GM19035 (cell line): ENCODE measurements around the gene ZNF57.
"Not testable (repeated sequence)": the region's sequence is repeated elsewhere in the genome, so short reads cannot be mapped to it uniquely, and the experiment has no call there.

Experiments used
- ATAC-seq: cut with Tn5 transposase; IDR thresholded peaks from one replicate; pipeline ENCODE4 v1.9.1; 2021; ENCODE audit not compliant: unreplicated experiment

Gene ZNF57

GRCh38 chr19:2890531-2890930, 10.2 kb upstream of the ZNF57 start:
- ATAC-seq, result not testable (repeated sequence)

GRCh38 chr19:2896694-2897093, 4.0 kb upstream of the ZNF57 start:
- no peak for ATAC-seq

- no peak for ATAC-seq
These were observed 2.0 kb downstream of the ZNF57 start for GRCh38 chr19:2902590-2903218.

- not testable (repeated sequence) for ATAC-seq
These were observed 2.6 kb downstream of the ZNF57 start for GRCh38 chr19:2903326-2903725.

GRCh38 chr19:2905918-2906519, 5.3 kb downstream of the ZNF57 start:
- no peak for ATAC-seq

- no peak for ATAC-seq
These were observed 6.0 kb downstream of the ZNF57 start for GRCh38 chr19:2906631-2907195.

GRCh38 chr19:2912306-2912705, 11.6 kb downstream of the ZNF57 start:
- ATAC-seq, result no peak

- no peak for ATAC-seq
These were observed 16.8 kb downstream of the ZNF57 start for GRCh38 chr19:2917275-2918184.

- no peak for ATAC-seq
These were observed 22.3 kb downstream of the ZNF57 start for GRCh38 chr19:2922987-2923386.

- ATAC-seq, result no peak
These were observed 22.8 kb downstream of the ZNF57 start for GRCh38 chr19:2923510-2923909.

GRCh38 chr19:2926341-2927031, 25.8 kb downstream of the ZNF57 start:
- no peak for ATAC-seq

GRCh38 chr19:2927032-2927430, 26.3 kb downstream of the ZNF57 start:
- no peak for ATAC-seq

GRCh38 chr19:2933490-2933910, 32.8 kb downstream of the ZNF57 start:
- ATAC-seq, result no peak

GRCh38 chr19:2935863-2936262, 35.1 kb downstream of the ZNF57 start:
- ATAC-seq, result not testable (repeated sequence)

GRCh38 chr19:2942928-2943640, 42.4 kb downstream of the ZNF57 start:
- no peak for ATAC-seq

- no peak for ATAC-seq
These were observed 43.7 kb downstream of the ZNF57 start for GRCh38 chr19:2944403-2944774.

- ATAC-seq, result peak; percentile 96
These were observed 44.2 kb downstream of the ZNF57 start, which contains the start of gene ZNF77 for GRCh38 chr19:2944775-2945574. Gene ZNF77 (minus strand): TSS chr19:2944971. CDS start chr19:2944840, 131 bp downstream.

- ATAC-seq, result no peak
These were observed 45.0 kb downstream of the ZNF57 start for GRCh38 chr19:2945575-2946184.

- ATAC-seq, result peak; percentile 5
These were observed 49.2 kb downstream of the ZNF57 start for GRCh38 chr19:2949939-2950285.
